Measurements from ENCODE around the gene ZNF607. TPM values are rescaled to one million over a fixed set of nuclear protein-coding genes. Genes with fewer than 3 reads are reported as not detected.
"Not testable (repeated sequence)": the region's sequence is repeated elsewhere in the genome, so short reads cannot be mapped to it uniquely, and the experiment has no call there.

The ZNF607 gene
- total RNA-seq: 2.9 and 5.2 TPM in 2 replicates

DNA sequence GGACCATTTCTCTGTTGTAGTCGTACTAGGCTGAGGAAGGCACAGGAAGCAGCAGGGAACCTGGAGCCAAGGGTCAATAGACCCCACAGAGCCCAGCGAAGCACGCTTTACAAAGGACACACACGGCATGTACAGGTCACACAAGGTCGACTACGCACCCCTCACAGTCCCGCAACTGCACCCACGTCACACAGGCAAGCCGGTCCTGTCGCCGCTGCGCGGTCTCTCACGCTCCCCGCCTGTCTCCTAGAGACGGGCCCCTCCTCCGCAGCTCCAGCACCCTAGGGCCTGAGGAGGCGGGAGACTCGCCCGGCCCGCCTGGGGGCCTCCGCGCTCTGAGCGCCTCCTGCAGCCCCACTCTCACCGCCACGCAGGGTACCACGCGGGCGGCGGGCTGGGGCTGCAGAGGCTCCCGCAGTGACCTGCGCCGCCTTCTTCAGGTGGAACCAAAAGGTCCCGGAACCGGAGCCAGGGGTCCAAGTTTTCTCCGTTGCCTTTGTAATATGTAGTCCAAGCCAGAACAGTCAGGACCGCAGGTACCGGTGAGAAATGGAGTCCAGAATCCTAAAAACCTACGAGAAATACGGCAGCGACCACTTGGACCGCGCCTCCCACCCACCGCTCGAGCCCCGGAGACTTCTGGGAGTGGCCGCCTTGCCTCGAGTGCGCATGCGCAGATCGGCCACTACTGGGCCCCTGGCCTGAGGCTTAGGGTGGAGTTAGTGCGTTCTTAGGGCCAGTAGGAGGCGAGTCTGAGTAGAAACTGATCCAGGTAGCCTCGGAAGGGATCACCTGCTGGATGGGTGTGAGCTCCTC, at the start of gene ZNF607:
TSS of gene ZNF607 (minus strand) at position 651 of the 816 bp plus-strand sequence. CDS start 8,143 bp downstream, outside the sequence.
- peak; percentile 56 for DNase-seq (ENCODE audit: low read depth, low spot score)

DNA sequence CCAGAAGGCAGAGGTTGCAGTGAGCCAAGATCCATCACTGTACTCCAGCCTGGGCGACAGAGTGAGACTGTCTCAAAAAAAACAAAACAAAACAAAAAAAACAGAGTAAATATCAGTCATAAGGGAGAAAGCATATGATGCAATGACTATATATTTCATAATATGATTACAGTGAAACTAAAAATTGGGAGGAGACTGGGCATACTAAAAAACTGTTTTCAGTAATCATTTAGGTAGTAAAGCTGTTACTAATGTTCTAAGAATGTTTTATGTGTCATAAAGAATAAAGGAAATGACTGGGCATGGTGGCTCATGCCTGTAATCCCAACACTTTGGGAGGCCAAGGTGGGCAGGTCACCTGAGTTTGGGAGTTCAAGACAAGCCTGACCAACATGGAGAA, 43.9 kb upstream of the ZNF607 start:
- DNase-seq (ENCODE audit: low read depth, low spot score): no peak

DNA sequence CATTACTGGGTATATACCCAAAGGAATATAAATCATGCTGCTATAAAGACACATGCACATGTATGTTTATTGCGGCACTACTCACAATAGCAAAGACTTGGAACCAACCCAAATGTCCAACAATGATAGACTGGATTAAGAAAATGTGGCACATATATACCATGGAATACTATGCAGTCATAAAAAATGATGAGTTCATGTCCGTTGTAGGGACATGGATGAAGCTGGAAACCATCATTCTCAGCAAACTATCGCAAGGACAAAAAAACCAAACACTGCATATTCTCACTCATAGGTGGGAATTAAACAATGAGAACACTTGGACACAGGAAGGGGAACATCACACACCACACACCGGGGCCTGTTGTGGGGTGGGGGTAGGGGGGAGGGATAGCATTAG, 38.1 kb upstream of the ZNF607 start:
- not testable (repeated sequence) for DNase-seq (ENCODE audit: low read depth, low spot score)

DNA sequence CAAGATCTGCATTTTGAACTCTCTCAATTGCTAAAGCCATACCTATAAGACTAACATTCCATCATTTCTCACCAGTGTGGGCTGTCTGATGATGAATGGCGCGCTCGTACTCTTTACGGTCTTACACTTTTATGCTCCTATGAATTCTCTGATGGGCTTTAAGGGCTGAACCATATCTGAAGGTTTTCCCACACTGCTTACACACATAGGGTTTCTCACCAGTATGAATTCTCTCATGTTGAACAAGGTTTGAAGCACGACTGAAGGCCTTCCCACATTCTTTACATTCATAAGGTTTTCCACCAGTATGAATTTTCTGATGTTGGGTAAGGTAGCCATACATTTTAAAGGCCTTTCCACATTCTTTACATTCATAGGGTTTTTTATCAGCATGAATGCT, 18.8 kb upstream of the ZNF607 start:
- no peak for DNase-seq (ENCODE audit: low read depth, low spot score)

DNA sequence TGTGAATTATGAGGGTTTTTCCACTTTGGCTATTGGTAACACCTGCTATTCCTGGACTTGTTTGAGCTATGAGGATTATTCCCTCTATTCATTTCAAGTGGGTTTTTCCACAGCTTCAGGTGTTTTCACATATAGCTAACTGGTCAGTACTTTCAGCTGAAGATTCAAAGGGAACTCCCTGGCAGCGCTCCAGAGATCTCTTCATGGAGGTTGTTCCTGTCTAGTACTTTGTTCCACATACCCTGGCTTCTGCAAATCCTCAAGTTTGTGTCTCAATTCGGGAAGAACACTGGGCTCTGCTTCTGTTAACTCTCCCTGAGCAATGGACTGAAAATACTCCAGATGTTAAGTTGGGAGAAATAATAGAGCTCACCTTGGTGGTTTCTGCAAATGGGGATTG, 5.6 kb upstream of the ZNF607 start:
- DNase-seq (ENCODE audit: low read depth, low spot score): no peak

DNA sequence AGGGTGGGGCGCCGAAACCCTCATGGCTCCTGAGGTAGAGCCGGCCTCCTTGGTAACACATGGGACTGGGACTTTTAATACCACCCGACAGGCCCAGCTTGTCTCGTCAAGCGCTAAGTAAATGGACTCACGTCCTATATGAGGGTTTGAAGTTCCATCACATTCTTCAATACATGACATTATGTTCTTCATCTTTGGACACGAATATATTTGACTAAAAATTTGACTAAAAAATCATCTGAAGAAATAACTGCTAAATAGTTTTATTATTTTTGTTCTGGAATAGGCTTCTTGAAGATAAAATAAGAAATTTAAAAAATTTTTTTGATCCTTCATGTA, 335 bp upstream of the ZNF607 start:
- DNase-seq (ENCODE audit: low read depth, low spot score): no peak

DNA sequence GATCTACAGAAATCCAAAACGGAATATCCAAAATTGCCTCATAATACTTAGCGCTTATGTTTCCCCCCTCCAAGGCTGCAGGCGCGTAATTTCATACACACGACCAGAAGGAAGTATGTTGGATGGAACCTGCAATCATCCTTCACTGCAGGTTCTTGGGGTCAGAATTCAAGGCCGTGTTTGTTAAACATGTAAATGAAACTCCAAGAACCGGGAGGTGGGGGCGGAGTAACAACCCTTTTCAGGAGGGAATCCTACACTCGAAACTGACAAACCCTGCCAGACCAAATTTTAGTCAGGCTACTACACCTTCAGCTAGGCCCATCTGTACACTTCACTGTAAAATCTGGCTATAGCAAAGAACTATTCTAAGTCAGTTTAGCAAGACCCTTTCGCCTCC, 1.3 kb downstream of the ZNF607 start:
- no peak for DNase-seq (ENCODE audit: low read depth, low spot score)

DNA sequence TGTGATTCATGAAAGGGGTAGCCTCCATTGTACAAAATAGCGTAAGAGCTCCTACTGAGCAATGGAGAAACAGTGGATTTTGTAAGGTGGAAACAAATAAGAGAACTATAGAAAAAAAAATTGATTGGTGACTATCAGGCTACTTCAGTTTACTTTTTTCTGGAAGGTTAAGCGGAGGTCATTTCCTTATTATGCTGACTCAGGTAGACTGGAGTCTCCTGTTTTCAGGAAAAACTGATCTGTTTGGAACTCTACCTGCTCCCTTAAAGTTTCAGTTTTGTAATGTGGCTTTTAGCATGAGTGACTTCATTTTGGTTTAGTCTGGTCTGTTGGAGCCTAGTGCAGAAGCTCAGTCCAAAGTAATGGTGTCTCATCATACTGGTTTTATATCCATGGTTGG, 3.4 kb downstream of the ZNF607 start:
- DNase-seq (ENCODE audit: low read depth, low spot score): no peak

DNA sequence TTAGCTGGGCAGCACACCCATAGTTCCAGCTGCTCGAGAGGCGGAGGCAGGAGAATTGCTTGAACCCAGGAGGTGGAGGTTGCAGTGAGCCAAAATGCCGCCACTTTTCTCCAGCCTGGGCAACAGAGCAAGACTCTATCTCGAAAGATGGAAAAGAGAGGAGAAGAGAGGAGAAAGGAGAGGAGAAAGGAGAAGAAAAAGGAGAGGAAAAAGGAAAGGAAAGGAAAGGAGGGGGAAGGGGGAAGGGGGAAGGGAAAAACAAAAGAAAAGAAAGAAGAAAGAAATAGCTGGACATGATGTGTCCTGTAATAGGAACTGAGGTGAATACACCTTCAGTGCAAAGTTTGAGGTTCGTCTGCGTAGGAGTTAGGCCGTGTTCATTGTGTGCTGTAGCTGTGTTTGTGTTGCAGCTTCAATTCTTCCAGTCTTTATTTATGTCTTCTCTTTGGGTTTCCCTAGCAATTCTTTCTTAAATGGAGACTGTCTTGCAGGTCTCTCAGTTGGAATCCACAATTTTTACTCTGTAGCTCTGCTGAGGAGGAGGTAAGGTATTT, 13.4 kb downstream of the ZNF607 start:
- DNase-seq (ENCODE audit: low read depth, low spot score): no peak

DNA sequence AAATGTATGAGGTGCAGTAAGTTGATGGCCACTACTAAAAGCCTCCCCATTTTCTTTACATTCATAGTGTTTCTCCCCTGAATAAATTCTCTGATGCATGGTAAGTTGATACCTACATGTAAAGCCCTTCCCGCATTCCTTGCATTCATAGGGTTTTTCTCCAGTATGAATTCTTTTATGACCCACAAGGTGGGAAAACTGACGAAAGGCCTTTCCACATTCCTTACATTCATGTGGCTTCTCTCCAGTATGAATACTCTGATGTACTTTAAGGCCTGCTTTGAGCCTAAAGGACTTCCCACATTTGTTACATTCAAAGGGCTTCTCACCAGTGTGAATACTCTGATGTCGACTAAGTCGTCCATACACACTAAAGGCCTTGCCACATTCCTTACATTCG, 20.5 kb downstream of the ZNF607 start:
- no peak for DNase-seq (ENCODE audit: low read depth, low spot score)

DNA sequence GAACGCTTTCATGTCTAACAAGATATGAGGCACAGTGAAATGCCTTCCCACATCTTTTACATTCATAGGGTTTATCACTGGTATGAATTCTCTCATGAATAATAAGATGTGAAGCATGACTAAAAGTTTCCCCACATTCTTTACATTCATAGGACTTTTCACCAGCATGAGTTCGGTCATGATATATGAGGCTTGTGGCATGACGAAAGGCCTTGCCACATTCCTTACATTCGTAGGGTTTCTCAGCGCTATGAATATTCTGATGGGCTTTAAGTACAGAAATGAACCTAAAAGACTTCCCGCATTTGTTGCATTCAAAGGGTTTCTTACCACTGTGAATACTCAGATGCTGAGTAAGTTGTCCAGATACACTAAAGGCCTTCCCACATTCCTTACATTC, 21.3 kb downstream of the ZNF607 start:
- no peak for DNase-seq (ENCODE audit: low read depth, low spot score)

DNA sequence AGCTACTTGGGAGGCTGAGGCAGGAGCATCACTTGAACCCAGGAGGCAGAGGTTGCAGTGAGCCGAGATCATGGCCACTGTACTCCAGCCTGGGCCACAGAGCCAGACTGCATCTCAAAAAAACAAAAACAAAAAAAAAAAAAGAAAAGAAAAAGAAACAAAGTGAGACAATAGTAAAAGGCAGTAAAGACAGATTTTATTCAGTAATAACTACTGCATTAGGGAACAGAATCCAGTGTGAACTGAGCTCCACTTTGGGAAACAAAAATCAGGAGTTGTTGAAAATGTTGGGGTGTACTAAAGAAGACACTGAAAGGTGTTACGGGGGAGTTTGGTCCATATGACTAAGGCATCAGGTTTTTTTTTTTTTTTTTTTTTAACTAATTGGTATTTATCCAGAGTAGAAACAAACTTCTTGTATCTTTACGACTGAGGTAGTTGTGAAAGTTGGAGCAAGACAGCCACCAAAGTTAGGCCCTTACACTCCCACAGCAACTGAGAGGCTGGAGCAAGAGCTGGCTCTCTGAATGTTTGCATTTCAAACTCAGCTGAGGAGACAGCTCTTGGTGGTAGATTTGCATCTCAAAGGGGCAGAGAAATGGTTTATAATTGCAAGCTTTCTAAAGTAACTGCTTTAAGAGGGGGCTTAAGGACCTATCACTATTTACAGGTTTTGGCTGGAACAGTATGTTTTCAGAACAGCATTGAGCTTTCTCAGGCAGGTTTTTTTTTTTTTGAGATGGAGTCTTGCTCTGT, 24.2 kb downstream of the ZNF607 start:
- DNase-seq (ENCODE audit: low read depth, low spot score): no peak

DNA sequence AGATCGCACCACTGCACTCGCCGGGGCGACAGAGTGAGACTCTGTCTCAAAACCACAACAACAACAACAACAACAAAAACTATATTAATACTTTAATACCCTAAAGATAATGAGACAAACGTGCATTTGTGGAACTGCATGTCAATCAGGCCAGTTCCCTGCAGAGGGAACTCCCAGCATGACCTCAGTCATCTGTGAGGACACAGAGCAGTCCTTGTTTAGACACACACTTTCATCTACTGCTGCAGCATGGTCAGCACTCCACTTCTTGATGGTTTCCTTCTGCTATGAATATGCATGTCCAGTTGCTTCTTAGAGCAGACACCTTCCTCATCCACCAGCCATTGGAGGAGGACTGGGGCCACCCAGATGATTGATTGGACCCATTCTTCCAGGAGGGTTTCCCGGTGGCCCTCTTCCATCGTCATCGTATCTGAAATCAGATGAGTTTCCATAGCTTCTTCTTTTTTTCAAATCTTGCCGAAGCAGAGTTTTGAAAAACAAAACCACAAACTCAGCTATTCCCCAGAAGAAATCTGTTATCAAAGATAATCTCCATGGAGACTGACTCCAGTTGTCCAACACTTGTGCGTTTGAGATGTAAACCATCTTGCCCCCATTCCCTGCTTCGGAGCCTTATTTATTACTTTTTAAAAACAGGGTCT, 26.5 kb downstream of the ZNF607 start:
- no peak for DNase-seq (ENCODE audit: low read depth, low spot score)

DNA sequence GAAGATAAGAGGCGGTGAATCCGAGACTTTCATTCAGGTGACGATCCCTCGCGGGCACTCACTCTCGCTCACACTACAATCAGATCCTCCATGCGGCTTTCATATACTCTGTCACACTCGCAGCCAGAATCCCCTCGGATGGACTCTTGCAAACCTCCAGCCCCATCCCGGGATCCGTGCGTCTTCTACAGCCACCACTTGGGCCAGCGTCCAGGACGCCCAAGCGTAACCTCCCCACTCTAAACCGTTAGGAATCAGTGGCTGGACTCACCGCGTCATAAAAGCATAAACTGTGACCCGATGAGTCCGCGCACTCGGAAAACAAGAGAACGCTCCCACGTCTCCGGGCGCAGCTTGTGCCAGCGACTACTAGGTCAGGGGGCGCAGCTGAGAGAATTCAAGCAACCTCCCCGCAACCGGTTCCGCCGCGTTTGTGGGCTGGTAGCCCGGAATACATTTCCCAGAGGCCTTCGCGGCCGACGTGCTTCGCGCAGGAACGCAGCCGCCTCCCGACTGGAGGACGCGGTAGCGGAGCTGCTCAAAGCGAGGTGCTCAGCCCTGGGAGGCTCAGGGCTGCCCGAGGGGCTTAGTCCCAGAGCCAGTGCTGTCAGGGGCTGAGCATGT, 27.6 kb downstream of the ZNF607 start:
- peak; percentile 59 for DNase-seq (ENCODE audit: low read depth, low spot score)

DNA sequence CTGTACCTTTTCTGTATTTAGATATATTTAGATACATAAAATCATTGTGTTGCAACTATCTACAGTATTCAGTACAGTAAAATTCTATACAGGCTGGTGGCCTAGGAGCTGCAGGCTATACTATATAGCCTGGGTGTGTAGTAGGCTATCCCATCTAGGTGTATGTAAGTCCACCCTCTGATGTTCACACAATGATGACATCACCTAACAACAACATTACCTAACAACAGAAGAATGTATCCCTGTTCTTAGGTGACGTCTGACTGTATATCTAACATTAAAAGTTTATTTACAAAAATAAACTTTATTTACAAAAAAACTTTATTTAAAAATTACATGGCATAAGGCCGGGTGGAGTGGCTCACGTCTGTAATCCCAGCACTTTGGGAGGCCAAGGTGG, 36.0 kb downstream of the ZNF607 start:
- DNase-seq (ENCODE audit: low read depth, low spot score): no peak

DNA sequence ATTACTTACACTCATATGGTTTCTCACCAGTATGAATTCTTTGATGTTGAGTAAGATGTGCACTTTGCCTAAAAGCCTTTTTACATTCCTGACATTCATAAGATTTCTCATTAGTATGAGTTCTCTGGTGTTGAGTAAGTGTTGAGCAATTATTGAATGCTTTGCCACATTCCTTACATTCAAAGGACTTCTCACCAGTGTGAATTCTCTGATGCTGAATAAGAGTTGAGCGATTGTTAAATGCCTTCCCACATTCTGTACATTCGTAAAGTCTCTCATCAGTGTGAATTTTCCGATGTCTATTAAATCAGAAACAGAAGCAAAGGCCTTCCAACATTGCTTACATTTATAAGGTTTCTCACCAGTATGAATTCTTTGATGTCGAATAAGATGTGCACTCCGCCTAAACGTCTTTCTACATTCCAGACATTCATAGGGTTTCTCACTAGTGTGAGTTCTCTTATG, 50.1 kb downstream of the ZNF607 start:
- no peak for DNase-seq (ENCODE audit: low read depth, low spot score)

DNA sequence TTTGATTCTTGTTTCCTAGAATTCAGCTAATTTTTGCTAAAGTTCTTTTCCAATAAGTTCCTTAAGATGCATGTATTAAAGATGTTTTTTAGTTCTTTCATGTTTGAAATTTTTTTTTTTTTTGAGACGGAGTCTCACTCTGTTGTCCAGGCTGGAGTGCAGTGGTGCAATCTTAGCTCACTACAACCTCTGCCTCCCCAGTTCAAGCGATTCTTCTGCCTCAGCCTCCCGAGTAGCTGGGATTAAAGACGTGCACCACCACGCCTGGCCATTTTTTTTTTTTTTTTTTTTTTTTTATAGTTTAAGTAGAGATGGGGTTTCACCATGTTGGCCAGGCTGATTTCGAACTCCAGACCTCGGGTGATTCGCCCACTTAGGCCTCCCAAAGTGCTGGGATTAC, 62.4 kb downstream of the ZNF607 start:
- DNase-seq (ENCODE audit: low read depth, low spot score): not testable (repeated sequence)

DNA sequence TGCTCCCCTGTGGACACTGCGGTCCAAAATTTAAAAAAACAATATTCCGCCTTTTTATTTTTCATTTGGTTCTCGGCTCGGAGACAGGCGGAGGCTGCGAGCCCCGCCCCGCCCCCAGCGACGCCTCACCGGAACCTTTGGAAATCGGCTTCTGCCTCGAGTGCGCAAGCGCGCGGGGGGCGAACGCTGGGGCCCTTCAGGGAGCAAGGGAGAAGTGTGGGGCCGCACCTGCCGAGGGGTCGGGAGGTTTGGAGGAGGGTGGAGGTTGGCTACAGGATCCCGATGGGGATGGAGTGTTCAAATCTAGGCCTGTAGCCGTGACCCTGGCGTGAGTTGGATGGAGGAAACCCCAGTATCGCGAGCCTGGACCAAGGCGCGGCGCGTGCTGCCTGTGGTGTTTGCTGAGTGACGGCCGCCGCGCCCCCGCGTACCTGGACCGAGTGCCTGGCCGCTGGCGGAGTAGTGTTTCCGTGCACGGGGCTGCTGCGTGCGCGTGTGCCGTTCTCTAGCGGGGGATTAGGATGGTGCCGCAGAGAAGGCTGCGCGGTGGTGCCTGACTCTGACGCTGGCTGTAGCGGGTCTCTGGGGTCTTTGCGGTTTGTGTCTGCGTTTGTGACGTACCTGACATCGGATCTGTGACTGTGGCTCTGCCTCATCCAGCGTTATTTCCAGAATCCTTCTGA, 63.7 kb downstream of the ZNF607 start:
- no peak for DNase-seq (ENCODE audit: low read depth, low spot score)

DNA sequence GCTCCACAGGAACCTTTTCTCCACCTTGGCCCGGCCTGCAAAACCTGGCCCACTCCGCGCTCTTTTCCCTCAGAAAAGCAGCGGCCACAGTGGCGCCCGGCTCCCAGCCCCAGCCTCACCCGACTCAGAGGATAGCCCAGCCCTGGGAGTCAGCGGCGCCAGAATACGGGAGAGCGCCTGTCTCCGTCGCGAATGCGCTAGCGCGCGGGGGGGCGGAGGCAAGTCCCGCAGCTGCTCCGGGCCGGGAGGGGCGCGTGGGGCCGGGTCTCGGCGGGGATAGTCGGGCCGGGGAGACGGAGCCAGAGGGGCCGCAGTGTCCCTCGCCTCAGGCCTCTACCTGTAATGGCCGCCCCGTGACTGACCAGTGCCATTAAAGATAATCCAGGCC, 64.3 kb downstream of the ZNF607 start, which contains the start of gene ZFP30:
TSS of gene ZFP30 (minus strand) at position 165 of the 388 bp plus-strand sequence. CDS start 7,643 bp downstream, outside the sequence.
- peak; percentile 10 for DNase-seq (ENCODE audit: low read depth, low spot score)

DNA sequence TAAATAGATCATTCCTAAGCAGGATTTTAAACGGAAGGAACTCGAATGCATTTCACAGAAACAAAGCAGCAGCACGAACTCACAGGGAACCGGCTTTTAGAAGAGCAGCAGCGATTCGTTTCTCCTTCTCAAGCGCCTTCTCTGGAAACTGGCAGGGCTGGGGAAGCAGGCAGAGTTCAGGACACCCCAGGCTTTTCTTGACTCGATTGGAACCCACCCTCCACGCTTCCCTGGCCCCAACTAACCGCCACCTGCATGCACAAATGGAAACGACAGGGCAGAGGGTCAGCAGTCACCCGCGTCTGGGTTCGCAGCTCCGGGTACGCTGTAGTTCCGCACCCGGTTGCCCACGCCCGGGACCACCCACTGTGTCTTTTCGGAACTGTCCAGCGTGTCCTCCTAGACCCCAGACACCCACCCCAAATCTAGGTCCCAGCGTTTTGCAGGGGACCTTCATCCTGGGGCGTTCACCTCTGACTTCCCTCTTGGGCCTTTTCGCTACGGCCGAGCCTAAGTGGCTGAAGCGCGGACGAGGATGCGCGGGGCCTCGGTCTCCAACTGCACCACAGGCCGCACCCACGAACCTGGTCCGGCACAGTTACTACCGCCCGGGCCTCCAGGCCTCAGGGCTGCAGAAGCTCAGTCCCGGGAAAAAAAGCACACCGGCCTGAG, 64.8 kb downstream of the ZNF607 start:
- no peak for DNase-seq (ENCODE audit: low read depth, low spot score)

All from pulmonary artery endothelial cell (primary cell).